Suprapubic skin (tissue), 4 donors: ENCODE measurements around the gene P4HA1. TPM values are rescaled to one million over a fixed set of nuclear protein-coding genes. Genes with fewer than 3 reads are reported as not detected.

Experiments used
- DNase-seq, 2 donors: peaks; one replicate each; pipeline ENCODE4 v3.0.0-alpha.2; 2019; ENCODE audit warnings: low spot score in 2 of 2
- H3K27ac ChIP-seq: fragments of 200-600 bp; sonication (generic); one replicate; pipeline ENCODE4 v1.5.1; 2019
- H3K27me3 ChIP-seq: fragments of 200-600 bp; sonication (generic); one replicate; pipeline ENCODE4 v1.5.1; 2019
- H3K36me3 ChIP-seq: fragments of 200-600 bp; sonication (generic); one replicate; pipeline ENCODE4 v1.5.1; 2019
- H3K4me1 ChIP-seq: fragments of 200-600 bp; sonication (generic); one replicate; pipeline ENCODE4 v1.5.1; 2019
- H3K4me3 ChIP-seq: fragments of 200-600 bp; sonication (generic); one replicate; pipeline ENCODE4 v1.5.1; 2019; ENCODE audit warnings: mild to moderate bottlenecking
- H3K9me3 ChIP-seq: fragments of 200-600 bp; sonication (generic); one replicate; pipeline ENCODE4 v1.5.1; 2019
- EP300 ChIP-seq: sonication (generic); formaldehyde crosslinking; IDR thresholded peaks from one replicate; pipeline ENCODE4 v1.6.1; 2017; ENCODE audit warnings: antibody characterized with exemption
- POLR2A ChIP-seq, 2 donors: fragments of 450-650 bp; IDR thresholded peaks; one replicate each; pipeline ENCODE4 v1.6.1; 2017; ENCODE audit warnings: antibody characterized with exemption in 2 of 2, mild to moderate bottlenecking in 2 of 2, moderate library complexity in 2 of 2
- POLR2AphosphoS5 ChIP-seq, 3 donors: sonication (generic); formaldehyde crosslinking; IDR thresholded peaks; one replicate each; pipeline ENCODE4 v1.6.1; 2017; ENCODE audit warnings: antibody characterized with exemption in 3 of 3
- WGBS: methylation state at CpG from one replicate; pipeline ENCODE4 v1.1.5; 2018; 5-methylcytosine and 5-hydroxymethylcytosine counted together
- total RNA-seq, 4 donors: library from RNA; depleted of rRNA; stranded (reverse); fragments of >200 nt; gene quantifications; one replicate each; pipeline ENCODE4 v1.1.0, GENCODE V29; 2016
- TF ChIP-seq, protein P1 (sequence below), 2 donors: fragments of 200-600 bp in 1 of 2; fragments of 450-650 bp in 1 of 2; sonication (generic) in 1 of 2; IDR thresholded peaks; one replicate each; pipeline ENCODE4 v1.5.1; 2016 to 2019; ENCODE audit warnings: antibody characterized with exemption in 2 of 2, mild to moderate bottlenecking in 1 of 2, moderate library complexity in 1 of 2

The P4HA1 gene
- total RNA-seq, 4 donors from 2014 or later, result 10.6 to 19.5 (median 16.0) TPM

DNA sequence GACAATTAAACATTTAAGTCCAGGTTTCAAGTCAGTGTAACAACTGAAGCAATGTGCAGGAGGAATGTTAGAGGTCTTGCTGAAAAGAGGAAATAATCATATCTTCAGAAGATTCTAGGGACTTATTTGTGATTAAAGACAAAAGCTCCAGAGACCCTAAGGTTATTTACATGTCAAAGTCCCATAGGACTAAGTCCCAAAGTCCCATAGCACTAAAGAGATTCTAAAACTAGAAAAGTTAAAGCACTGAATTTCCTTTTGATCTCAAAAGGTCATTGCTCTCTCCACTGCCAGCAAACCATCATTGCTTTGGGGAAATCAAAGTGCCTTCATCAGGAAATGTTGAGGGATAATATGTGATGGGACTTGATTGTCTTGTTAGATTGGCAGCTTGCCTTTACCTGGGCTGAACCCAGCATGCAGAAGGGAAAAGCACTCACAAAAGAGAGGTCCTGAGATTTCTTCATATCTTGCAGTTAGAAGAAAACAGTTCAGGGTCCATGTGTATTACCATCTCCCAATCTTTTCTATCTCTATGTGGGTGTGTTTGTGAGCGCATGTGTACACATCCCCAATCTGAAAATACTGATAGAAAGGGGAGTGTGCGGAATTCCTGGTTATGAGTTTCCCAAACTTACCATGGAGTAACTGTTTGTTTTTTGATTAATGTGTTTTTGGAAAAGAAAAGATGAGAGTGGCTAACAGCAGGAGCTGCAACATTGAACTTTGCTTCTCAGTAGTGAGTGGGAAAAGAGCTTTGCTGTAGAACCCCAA is 35.4 kb upstream of the P4HA1 start:
- Histone ChIP-seq H3K36me3 (peaks cover 75% of the 10 kb centered on the region), H3K27ac (no peak overlapping the region), H3K4me3 (no peak overlapping the region), H3K4me1 (peaks cover 10% of the 10 kb centered on the region), H3K27me3 (no peaks in the 10 kb centered on the region), H3K9me3 (no peaks in the 10 kb centered on the region)
- TF ChIP-seq, protein P1, sequence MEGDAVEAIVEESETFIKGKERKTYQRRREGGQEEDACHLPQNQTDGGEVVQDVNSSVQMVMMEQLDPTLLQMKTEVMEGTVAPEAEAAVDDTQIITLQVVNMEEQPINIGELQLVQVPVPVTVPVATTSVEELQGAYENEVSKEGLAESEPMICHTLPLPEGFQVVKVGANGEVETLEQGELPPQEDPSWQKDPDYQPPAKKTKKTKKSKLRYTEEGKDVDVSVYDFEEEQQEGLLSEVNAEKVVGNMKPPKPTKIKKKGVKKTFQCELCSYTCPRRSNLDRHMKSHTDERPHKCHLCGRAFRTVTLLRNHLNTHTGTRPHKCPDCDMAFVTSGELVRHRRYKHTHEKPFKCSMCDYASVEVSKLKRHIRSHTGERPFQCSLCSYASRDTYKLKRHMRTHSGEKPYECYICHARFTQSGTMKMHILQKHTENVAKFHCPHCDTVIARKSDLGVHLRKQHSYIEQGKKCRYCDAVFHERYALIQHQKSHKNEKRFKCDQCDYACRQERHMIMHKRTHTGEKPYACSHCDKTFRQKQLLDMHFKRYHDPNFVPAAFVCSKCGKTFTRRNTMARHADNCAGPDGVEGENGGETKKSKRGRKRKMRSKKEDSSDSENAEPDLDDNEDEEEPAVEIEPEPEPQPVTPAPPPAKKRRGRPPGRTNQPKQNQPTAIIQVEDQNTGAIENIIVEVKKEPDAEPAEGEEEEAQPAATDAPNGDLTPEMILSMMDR (IDR thresholded peaks at IDR 0.05), result no peak
- TF ChIP-seq EP300, result no peak
- no peak for TF ChIP-seq POLR2AphosphoS5 (IDR thresholded peaks at IDR 0.05)
- TF ChIP-seq POLR2A (IDR thresholded peaks at IDR 0.05), result no peak
- WGBS, result 98% methylated on average over 2 of the region's 2 CpGs
- DNase-seq, result no peak

DNA sequence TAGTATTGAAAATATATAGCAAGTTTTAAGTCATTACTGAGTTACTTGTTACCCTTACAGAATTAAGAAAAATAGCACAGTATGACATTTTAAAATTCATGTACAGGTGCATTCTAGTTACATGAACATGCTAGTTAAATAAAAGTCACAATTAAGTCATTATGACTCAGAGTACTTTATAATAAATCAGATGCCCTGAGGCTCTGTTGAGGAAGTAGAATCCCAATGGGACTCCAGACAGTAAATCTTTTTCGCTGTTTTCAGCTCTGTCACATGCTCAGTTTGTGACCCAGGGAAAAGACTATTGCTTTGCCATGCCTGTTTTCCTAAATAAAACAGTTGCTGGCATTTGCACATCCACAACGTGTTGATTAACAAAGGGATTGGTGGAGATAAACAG is 34.6 kb upstream of the P4HA1 start:
- DNase-seq, result no peak
- Histone ChIP-seq H3K4me3 (no peak overlapping the region), H3K27ac (no peak overlapping the region), H3K9me3 (no peaks in the 10 kb centered on the region), H3K27me3 (no peaks in the 10 kb centered on the region), H3K4me1 (peaks cover 10% of the 10 kb centered on the region), H3K36me3 (peaks cover 74% of the 10 kb centered on the region)
- WGBS, result 19% methylated on average over 2 of the region's 2 CpGs
- TF ChIP-seq, protein P1 (IDR thresholded peaks at IDR 0.05), result no peak
- TF ChIP-seq EP300 (no peak), POLR2AphosphoS5 (IDR thresholded peaks at IDR 0.05) (no peak), POLR2A (IDR thresholded peaks at IDR 0.05) (no peak)

DNA sequence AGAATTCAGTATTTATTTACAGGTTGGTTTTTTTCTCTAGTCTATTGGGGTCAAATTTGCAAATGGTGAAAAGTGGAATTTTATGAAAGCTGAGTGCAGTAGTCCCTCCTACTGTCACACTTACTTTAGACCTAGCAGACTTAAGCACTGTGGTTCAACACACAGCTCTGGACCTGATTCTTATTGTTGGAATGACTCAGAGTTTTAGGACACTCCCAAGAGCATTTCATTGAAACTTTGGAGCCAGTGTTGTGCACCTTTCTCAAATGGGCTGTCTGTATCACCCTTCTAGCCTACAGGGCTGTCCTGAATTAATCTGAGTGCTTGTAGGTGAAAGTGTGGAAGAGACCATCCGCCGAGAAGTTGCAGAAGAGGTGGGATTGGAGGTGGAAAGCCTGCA is 29.7 kb upstream of the P4HA1 start:
- Histone ChIP-seq H3K9me3 (no peaks in the 10 kb centered on the region), H3K36me3 (peaks cover 55% of the 10 kb centered on the region), H3K27ac (no peak overlapping the region), H3K27me3 (no peaks in the 10 kb centered on the region), H3K4me3 (no peak overlapping the region), H3K4me1 (peaks cover under 1% of the 10 kb centered on the region)
- 94% methylated on average over 2 of the region's 2 CpGs for WGBS
- DNase-seq, result no peak
- TF ChIP-seq EP300, result no peak
- no peak for TF ChIP-seq POLR2AphosphoS5 (IDR thresholded peaks at IDR 0.05)

DNA sequence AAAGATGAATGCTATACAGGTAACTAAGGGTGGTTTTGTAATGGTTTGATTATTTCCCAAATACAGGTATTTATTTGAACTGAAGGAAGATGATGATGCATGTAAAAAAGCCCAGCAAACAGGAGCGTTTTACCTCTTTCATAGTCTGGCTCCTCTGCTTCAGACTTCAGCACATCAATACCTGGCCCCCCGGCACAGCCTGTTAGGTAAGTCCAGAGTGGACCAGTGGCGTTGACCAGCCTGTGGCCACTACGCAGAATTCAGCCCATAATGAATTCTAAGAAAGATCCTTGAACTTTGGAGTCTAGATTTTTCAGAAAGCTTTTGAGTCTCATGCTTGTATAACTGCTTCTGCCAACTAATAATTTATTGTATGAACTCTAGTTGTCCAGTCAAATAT is 23.3 kb upstream of the P4HA1 start:
- Histone ChIP-seq H3K27me3 (no peaks in the 10 kb centered on the region), H3K4me1 (peaks cover 9% of the 10 kb centered on the region), H3K4me3 (no peak overlapping the region), H3K9me3 (no peaks in the 10 kb centered on the region), H3K36me3 (peaks cover 12% of the 10 kb centered on the region), H3K27ac (no peak overlapping the region)
- 89% methylated on average over 4 of the region's 4 CpGs for WGBS
- DNase-seq, result no peak
- TF ChIP-seq POLR2A (IDR thresholded peaks at IDR 0.05) (no peak), POLR2AphosphoS5 (IDR thresholded peaks at IDR 0.05) (no peak), EP300 (no peak)
- TF ChIP-seq, protein P1 (IDR thresholded peaks at IDR 0.05), result no peak

DNA sequence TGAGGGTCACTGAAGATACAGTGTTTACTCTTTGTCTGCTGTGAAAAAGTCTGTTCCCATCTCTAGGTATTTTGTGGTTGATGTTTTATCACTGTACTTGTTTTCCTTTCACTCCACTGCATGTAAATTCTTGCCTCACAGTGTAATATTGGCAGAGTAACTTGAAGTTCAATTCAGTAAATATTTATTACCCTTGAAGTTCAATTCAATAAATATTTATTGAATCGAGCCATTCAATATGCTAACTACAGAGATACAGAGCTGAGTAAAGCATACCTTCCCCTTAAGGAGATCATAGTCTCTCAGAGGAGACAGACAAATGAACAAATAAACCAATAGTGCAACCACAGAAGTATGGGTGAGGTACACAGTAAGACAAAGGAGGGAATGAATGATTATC is 22.8 kb upstream of the P4HA1 start:
- TF ChIP-seq, protein P1 (IDR thresholded peaks at IDR 0.05), result no peak
- no peak for TF ChIP-seq POLR2A (IDR thresholded peaks at IDR 0.05)
- TF ChIP-seq POLR2AphosphoS5 (IDR thresholded peaks at IDR 0.05), result no peak
- TF ChIP-seq EP300, result no peak
- H3K9me3 ChIP-seq, result no peaks in the 10 kb centered on the region
- 77% methylated on average over 1 of the region's 1 CpG for WGBS
- H3K27me3 ChIP-seq, result no peaks in the 10 kb centered on the region
- DNase-seq, result no peak
- H3K27ac ChIP-seq, result no peak overlapping the region
- H3K36me3 ChIP-seq, result peaks cover 11% of the 10 kb centered on the region
- peaks cover 9% of the 10 kb centered on the region for H3K4me1 ChIP-seq
- H3K4me3 ChIP-seq, result no peak overlapping the region
